CD4-positive, alpha-beta T cell treated with Interleukin-1 beta for 1 hour (primary cell): ENCODE measurements around the gene ADD3.
"Not testable (repeated sequence)": the region's sequence is repeated elsewhere in the genome, so short reads cannot be mapped to it uniquely, and the experiment has no call there.

ENCODE experiments used
- DNase-seq, 2 donors: peaks; one replicate each; pipeline ENCODE4 v3.0.0-alpha.2; 2020 to 2022

The ADD3 gene

DNA sequence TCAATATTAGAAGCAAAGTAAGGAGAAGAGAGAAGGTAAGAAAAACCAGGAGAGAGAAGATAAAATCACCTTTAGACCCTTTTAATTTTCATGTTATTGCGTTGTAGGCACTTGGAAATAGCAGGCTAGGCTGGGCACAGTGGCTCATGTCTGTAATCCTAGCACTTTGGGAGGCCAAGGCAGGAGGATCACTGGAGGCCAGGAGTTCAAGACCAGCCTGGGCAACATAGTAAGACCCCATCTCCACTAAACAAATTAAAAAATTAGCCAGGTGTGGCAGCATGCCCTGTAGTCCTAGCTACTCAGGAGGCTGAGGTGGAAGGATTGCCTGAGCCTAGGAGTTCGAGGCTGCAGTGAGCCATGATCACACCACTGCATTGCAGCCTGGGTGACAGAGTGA is 106.9 kb downstream of the ADD3 start:
- DNase-seq, result not testable (repeated sequence)

DNA sequence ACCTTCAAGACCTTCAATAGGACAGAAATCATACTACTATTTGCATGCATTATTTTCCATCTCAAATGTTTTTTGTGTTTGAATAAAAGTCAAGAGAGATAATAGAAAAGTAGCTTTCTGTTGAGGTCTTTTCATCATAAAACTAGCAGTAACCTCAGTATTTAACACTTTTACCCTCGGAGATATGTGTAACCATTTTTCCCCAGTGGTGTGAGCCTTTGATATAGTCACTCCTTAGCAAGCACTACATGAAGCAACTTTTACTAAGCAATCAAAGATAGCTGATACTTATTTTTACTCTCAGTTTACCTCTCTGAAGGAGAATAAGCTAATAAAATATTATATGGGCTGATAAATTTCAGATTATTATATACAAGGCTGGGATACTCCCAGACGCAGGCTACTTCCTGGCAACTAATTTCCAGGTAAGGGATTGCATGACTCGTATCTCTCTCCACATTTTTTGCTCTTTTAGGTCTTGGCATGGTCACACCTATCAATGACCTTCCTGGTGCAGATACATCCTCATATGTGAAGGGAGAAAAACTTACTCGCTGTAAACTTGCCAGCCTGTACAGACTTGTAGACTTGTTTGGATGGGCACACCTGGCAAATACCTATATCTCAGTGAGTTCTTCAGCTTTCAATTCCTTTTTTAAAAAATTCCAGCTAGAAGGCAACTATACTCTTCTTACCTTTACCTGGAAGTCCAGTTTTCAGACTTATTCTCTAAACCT is 108.2 kb downstream of the ADD3 start:
- DNase-seq, result no peak

DNA sequence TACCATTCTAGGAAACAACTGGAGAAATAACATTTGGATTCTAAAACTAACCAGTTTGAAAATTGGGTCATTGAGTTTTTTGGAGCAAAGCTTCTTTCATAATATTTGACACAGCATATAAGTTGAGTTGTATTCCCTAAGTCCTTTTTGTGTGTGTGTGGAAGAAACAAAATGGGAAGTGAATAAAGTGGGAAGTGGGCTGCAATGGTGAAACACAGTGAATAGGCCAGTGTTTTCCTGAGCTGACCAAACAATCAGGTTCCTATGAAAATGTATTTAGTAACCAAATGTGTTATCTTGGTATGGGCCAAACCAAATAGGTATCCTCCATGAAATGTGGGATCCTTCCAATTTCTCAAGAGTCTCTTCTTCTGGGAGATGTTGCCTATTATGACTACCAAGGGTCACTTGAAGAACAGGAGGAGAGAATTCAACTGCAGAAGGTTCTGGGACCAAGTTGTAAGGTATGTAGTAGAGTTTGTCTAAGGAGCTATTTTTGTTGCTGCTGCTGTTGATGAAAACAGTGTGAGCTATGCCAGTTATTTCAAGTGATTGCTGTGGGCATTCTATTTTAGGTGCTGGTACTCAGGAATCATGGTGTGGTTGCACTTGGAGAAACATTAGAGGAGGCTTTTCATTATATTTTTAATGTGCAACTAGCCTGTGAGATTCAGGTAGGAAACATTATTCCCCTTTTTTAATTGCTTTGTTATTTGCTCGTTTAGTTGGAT is 111.3 kb downstream of the ADD3 start:
- DNase-seq, result no peak

DNA sequence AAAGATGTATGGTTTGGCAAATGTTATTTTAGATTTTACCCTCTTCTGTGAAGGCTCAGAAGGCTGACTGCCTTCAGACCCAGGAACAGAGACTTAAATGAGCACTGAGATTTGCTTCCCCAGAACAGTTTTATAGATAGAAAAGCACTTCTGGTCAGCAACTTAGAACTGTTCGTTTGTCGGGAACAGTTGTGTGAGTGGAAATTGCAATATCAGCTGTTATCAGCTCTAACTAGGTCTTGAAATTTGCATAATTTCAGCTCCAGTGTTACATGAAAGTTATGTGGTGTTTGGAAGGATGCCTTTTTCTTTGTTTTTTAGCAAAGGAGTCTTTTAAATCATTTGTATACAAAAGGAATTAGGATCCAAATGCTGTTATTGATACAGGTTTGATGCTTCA is 115.8 kb downstream of the ADD3 start:
- DNase-seq, result no peak

DNA sequence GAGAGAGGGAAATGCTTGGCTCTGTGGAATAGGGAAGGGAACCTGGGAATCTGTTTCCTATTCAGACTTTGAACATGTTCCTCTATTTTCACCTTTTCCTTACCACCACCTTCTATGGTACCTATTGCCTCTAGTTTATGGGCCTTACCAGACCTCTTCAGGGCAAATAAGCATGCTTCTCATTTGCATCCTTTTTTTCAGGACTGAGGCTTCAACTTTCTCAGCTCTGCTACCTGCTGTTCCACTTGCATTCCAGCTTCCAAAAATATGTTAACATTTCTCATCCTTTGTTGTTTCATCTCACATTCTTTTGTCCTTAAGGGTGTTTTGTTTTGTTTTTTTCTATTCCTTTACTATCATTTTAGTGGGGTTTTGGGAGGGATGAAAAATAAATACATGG is 121.7 kb downstream of the ADD3 start:
- no peak for DNase-seq

DNA sequence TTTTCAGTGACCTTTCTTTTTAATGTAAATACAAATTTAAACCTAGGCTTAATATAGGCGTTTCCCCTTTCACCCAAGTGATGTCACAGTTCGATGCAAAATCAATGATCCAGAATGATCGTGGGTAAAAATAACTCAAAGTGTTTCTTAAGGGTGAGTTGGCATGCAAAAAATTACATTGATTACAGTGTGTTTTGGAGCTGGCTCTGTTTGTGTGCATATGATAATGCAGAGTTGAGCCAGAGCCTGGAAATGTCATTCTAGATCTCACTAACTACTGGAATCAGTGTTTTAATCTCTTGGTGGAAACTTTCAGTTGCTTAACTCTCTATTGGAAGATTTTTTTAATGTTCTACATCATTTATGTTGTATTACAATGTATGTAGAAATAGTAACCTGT is 127.1 kb downstream of the ADD3 start:
- DNase-seq, result no peak

DNA sequence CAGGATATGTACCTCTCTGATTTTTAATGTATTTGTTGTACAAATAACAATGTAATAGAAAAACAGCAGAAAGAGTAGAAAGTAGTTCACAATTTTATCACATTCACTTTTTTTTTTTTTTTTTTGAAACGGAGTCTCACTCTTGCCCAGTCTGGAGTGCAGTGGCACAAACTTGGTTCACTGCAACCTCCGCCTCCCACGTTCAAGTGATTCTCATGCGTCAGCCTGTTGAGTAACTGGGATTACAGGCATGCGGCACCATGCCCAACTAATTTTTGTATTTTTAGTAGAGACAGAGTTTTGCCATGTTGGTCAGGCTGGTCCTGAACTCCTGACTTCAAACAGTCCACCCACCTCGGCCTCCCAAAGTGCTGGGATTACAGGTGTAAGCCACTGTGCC is 128.1 kb downstream of the ADD3 start:
- not testable (repeated sequence) for DNase-seq

DNA sequence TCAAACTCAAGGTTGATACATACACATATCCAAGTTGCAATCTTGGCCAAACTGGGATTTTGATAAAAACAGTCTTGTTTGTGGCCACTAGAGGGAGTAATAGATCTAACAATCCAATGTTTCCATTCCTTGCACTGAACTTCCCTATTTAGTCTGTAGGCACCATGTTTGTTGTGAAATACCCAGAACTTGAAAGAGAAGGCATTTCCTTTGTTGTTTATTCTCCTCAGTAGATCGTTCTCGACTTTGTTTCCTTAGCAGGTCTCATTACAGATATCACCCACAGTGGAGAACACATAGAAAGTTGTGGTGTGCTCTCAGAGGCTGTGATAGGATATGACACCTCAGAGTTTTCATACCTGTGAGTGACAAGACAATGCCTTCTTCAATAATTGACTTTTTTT is 129.4 kb downstream of the ADD3 start:
- DNase-seq, result peak in 1 of 2 donors; percentile 68

DNA sequence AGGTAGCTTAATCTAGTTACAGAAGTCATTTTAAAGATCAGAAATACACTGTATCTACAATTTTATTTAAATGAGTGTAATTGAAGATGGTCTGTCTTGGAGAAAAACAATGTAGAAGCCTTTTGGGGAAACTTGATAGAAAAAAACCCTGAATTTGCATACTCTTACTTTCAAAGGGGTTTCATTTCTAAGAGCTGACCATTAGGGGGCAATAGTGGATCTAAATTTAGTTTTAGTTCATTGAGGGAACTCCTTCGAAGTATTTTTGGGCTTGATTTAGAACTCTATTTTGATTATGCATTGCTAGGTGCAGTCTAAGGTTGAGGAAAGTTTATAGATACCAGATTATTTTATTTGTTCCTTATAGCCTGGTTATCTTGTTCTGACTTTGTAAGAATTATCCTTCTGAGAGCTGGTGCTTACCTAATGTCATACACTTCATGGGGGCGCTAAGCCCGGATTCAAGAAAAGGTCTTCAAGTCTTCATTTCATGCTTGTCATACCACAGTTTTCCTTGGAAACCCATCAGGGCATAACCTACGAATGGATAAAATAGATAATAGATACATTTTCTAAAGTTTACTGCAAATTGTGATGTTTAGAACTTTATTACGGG is 130.5 kb downstream of the ADD3 start:
- peak in 1 of 2 donors; percentile 78 for DNase-seq

DNA sequence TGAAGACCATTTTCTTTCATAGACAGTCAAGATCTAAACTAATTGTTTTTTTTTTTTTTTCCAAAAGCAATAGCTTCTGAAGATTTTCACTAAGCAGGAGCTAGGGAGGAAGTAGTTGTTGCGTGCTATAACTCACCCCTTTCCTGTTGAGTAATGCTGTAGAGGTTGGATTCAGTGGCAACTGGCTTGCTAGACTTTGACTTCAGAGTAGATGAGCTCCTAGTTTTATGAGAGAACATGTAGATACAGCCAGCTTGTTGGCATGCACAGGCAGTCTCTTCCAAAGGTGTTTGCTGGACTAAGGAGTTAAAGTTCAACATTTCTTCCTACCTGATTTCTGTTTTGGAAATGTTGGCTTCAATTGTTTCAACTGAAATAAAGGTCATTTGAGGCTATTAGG is 133.4 kb downstream of the ADD3 start:
- no peak for DNase-seq

DNA sequence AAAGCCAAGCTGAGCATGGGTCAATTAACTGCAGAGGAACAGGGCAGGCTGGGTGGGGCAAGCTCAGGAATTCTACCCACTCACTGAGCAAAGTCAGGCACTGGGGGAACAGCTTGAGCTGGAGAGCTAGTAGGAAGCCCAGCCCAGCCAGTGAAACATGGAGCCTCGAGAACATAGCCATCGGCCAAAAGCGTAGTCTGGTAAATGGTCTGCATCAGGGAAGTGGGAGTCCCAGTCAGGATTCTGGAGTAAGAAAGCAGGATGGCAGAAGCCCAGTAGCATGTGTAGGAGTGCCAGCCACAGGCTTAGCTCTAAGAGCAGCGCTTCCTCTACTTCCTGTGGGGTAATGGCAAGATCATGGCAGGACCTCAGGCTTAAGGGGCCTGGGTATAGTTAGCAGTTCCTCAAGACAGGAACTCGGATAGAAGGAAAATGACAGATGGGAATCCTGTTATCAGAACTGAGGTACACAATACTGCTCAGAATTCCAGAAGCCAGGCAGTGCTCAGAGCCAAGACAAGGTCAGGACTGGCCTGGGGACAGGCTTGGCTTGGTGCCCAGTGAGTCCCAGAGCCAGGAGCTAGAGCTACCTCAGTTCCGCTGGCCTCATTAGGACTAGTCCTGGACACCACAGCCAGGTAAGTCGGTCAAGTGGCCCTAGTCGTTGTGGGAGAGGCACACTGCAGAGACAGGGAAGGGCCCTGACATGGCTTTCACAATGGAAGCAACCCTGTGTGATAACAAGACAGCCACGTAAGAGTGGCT is 134.3 kb downstream of the ADD3 start:
- no peak for DNase-seq

DNA sequence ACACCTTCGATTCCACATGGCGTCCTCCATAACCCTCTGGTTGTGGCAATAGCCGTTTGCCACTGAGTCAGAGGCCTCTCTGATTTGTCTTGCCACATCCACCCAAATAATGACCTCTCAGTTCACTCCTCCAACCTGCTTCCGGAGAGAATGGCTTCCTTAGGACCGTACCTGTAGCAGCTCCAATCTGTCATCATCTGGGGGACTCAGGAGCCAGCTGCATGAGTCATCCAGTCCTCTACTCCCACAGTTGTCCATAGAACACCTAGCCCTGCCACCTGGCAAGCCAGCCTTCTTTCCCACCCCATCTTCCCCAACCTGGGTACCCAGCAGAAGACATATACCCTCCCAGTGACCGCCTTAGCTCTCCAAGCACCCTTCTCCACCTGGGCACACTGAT is 135.2 kb downstream of the ADD3 start:
- DNase-seq, result no peak

DNA sequence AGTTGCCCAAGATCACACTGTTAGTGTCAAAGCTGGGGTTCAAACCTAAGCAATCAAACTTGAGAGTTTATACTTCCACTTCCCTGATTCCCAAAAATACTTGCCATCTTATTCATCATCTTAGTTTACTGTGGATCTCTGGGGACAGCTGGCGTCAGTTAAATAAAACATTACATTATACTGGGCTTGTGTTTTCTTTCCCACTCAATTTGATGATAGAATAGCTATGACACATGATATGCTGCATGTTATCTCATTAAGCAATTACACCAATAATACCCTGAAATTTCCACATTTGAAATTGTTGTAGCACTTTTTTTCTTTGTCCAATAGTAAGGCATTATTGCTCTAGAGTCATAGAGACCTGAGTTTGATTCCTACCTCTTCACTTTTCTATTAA is 136.7 kb downstream of the ADD3 start:
- no peak for DNase-seq

DNA sequence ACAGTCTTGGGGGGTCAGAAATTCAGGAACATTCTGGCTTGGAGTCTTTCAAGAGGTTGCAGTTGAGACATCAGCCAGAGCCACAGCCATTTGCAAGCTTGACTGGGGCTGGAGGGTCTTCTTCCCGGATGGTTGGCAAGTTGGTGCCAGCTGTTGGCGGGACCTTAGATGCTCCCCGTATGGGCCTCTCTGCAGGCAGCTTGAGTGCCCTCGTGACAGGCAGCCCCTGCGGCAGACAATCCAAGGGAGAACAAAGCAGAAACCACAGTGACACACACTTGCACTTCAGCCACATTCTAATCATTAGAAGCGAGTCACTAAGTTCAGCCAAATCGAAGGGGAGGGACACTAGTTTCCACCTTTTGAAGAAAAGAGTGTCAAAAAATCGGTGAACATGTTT is 140.2 kb downstream of the ADD3 start:
- no peak for DNase-seq

DNA sequence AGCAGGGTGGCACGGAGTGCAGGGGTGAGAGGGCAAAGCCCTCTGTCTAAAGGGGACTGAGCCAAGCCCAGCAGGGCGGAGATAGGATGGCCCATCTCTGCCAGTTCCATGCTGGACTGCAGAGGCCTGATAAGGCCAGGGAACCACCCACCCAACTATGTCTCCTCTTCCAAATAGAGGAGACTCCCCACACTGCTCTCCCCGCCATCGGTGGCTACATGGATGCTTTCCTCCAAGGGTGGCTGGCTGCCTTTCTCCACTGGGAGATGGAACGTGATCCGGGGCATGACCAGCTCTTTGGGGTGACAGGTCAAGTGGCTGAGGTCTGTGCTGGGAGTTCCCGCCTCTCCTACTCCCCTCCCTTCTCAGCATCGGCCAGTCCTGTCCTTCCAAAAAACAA is 141.5 kb downstream of the ADD3 start:
- DNase-seq, result no peak

DNA sequence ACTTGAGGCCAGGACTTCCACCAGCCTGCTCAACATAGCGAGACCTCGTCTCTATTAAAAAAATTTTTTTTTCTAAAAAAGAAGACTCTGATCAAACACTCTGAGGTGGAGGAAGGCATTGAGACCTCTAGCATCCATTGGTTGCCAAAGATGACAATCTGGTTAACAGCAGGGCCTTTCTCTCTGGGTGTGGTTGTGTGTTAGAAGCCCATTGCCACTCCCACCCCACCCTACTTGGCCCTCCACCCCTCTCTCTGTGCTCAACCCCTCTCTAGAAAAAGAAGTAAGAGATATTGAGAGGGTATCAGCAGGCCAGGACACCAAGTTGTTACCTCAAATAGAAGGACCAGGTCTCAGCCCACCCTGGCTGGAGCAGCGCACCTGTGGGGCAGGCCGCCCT is 142.3 kb downstream of the ADD3 start:
- DNase-seq, result no peak

DNA sequence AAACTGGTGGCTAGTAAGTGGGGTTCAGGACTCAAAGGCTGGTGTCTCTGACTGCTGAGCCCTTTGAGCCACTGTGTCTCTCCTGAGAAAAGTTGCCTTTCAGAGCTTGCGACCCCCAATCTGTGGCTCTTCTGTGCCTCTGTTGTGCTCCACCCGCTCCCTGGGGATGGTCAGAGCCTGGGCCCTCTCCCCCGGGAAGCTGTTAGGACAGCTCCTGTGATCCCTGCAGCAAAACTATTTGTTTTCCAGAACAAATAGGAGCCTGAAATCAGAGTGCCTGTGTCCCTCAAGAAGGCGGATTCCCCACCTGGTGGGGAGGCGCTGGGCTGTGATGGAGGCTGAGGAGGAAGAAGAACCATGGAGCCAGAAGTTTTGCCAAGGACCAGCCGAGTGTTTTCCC is 143.2 kb downstream of the ADD3 start:
- no peak for DNase-seq

DNA sequence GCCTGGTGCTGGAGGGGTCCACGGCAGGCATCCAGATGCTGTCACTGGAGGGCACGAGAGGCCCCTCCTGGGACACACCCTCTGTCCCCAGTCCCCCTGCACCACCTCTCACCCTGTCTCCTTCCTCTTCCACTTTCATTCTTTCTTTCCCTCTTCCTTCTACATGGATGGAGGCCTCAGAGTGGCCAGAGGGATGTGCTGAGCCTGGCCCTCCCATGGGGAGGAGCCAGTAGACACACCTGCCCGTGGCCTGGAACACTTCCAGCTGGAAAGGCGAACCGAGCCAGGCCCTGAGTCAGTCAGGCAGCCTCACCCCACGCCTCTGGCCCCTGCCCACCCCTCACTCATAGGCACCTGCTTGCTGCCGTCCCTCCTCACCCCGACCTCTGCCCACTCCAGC is 143.7 kb downstream of the ADD3 start:
- DNase-seq, result no peak

DNA sequence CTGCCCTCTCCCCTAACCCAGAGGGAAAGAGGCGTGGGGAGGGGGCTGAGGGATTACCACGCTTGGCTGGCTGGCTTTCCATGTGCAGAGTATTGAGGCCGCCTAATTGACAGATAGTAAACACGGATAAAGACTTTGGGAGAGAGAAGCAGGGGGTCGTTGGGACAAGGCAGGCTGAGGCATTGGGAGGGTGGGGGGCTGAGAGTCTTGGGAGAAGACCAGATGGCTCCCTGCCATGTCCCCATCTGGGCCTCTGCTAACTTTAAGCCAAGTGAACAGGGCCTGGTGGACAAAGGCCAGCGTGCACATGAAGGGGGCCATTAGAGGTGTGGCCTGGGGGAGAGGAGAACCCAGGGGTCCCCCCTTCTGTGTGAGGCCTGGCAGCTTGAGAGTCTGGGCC is 144.2 kb downstream of the ADD3 start:
- no peak for DNase-seq

DNA sequence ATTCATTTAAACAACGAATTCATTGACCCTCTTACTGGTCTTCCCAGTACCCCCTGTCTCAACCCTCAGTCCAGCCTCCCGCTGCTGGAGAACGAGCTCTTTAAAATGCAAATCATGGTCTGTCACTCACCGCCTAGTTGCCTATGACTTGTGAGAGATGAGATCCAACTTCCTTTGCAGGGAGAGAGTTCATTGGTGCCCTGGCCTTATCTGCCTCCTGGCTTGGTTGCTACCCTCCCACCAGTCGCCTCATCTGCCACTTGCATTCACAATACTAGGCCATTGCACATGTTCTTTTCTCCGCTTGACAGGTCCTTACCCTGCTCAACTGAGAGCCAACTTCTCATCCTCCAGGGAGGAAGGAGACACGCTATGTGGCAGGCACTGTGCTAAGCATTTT is 145.6 kb downstream of the ADD3 start:
- DNase-seq, result peak in 1 of 2 donors; percentile 13

DNA sequence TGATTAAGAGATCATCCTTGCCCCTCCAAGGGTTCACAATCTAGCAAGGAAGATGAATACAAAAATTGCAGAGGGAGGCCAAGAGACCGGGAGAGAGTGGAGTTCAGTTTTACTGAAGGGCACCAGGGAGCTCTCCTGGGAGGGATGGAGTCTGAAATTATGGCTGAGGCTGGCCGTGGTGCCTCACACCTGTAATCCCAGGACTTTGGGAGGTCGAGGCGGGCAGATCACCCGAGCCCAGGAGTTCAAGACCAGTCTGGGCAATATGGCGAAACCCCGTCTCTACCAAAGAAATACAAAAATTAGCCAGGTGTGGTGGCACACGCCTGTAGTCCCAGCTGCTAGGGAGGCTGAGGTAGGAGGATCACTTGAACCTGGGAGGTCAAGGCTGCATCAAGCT is 148.3 kb downstream of the ADD3 start:
- DNase-seq, result no peak

DNA sequence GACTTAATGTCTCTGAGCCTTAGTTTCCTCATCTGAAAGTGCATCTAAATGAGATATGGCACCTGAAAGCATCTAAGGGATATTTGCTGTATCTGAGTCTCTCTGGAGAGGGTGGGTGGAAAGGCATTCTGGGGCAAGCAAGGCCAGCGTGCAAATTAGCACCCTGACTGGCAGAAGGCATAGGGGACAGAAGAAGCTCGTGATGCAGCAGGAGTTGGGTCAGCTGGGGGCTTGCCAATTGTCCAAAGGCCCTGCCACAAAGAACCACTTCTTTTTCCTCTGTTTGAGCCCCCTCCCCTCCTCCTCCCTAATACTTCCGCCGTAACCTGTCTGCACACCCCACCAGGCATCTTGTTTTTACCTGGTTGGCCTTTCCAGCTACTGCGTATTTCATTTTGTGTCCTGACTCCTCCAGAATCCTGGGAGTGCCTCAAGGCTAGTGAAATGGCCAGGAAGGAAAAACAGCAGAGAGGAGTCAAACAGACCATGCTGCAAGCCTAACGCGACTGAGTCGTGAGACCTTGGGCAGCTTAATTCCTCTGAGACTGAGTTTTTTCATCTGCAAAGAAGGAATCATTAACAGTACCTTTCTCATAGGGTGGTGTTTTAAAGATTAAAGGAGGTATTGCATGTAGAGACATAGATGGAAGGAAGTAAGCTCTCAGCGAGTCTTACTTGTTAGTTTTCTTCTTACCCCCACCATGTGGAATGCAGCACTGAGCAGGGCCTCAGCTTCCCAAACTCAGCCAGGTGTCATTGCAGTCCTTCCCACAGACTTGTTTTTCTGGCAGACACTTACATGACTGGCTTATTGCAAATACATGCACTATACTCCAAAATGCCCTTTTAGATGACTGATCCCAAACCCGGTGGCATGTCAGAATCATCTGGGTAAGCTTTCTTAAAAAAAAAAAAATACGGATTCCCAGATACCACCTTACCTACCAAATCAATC is 150.5 kb downstream of the ADD3 start:
- no peak for DNase-seq
